ENCODE results near the gene SMARCD3. TPM values are rescaled to one million over a fixed set of nuclear protein-coding genes. Genes with fewer than 3 reads are reported as not detected.
A peak's percentile ranks its signal among the peaks of the same experiment; 100 is the strongest.

The SMARCD3 gene
- total RNA-seq, 1 donor, result 8.3 TPM

- no peak for DNase-seq (ENCODE audit: low read depth in 2 of 3, low spot score in 2 of 3)
These were observed 33.1 kb downstream of the SMARCD3 start for GRCh38 chr7:151215396-151215795.

DNA sequence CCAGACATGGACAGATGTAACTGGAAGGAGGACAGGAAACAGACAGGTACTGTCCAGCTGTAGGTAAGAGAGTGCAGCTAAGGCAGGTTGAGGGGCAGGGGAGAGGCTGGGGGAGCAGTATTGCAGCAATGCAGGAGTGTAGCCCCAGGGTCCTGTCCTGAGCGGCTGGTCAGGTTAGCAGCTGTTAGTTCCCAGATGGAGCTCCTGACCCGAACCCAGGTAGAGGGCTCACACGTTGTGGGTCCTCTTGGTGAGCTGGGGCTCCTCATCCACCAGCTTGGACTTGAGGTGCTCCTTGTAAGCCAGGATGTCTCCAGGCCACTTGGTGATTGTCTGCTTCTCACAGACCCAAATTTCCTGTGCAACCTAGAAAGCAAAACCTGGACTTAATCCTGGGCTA lies 34.7 kb downstream of the SMARCD3 start:
- no peak for DNase-seq (ENCODE audit: low read depth in 2 of 3, low spot score in 2 of 3)

GRCh38 chr7:151212626-151213025 lies 35.9 kb downstream of the SMARCD3 start:
- no peak for DNase-seq (ENCODE audit: low read depth in 2 of 3, low spot score in 2 of 3)

- DNase-seq (ENCODE audit: low read depth in 2 of 3, low spot score in 2 of 3), result no peak
These were observed 37.2 kb downstream of the SMARCD3 start for GRCh38 chr7:151211155-151211772.

DNA sequence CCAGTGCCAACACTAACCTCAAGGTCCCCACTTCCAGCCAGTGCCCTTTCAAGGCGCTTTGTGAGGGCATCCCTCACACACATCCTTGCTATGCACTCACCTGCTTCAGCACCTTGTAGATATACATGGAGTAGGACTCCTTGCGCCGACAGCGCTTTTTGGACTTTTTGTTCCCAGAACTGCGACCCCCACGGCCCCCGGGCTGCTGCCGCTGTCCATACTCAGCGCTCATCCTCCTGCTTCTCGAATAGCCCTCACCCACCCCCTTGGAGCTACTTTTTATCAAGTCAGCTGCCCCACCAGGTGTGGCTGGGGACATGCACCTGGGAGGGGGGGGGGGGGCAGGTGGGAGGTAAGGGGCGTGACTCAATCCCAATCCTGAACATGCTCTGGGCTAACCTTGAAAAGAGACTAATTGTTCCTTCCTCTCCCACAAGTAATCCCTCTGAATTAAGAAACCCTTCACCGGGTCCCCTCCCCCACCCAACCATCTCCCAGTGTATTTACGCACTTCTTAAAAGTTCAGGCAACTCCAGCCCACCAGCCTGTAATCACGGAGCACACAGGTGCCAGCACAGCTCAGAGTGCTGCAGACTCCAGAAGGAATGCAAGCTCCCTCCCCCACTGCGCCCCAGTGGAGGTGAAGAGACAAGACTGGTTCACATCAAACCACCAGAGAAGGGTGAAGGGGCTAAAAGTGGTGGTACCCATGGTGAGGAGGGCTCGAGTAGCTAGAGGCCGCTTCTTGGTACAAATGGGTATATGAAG lies 38.2 kb downstream of the SMARCD3 start, which contains the start of gene H2BK1:
TSS of gene H2BK1 (minus strand) at position 402 of the 768 bp plus-strand sequence. CDS start at position 232, 170 bp downstream.
- DNase-seq (ENCODE audit: low read depth in 2 of 3, low spot score in 2 of 3), result no peak

DNA sequence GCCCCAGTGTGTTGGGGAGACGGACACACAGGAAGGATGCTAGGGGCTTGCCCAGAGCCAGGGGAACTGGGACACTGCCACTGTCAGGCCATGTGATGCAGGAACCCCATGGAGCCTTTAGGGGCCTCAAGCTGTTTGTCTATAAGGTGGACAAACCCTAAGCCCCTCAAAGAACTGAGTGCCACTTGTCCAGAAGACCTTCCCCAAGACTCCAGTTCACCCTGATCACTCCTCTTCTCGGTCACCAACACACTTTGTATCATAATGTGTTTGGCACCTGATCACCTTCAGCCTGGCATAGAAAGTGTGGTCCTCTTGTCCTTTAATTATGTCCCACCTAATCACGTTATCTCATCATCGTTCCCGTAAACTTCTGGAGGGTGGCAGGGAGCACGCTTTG lies 38.9 kb downstream of the SMARCD3 start:
- no peak for DNase-seq (ENCODE audit: low read depth in 2 of 3, low spot score in 2 of 3)

- no peak for DNase-seq (ENCODE audit: low read depth in 2 of 3, low spot score in 2 of 3)
These were observed 40.1 kb downstream of the SMARCD3 start for GRCh38 chr7:151208253-151208862.

- DNase-seq (ENCODE audit: low read depth in 2 of 3, low spot score in 2 of 3), result no peak
These were observed 40.7 kb downstream of the SMARCD3 start for GRCh38 chr7:151207804-151208203.

- no peak for DNase-seq (ENCODE audit: low read depth in 2 of 3, low spot score in 2 of 3)
These were observed 41.2 kb downstream of the SMARCD3 start for GRCh38 chr7:151207315-151207714.

DNA sequence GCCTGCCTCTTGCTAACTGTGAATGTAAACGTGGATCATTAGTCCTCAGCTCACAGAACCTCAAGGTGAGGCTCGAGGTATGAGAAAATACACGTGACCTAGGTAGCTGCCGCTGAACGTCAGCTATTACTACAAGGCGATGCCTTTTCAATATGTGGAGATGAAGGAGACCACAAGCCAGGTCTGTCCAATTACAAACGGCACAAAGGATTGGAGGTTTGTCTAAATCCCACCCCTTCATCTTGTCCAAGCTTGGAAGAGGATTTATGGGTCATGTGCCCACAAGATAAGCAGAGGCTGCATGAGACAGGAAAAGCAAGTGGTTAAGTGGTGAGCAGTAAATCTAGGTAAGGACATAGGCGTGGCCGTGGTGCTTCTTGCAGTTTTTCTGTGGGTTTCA lies 41.6 kb downstream of the SMARCD3 start:
- peak; percentile 22 to 95 (median 85) for DNase-seq (ENCODE audit: low read depth in 2 of 3, low spot score in 2 of 3)

GRCh38 chr7:151205730-151206129 lies 42.8 kb downstream of the SMARCD3 start:
- peak in 1 of 3 donors; percentile 42 for DNase-seq (ENCODE audit: low read depth in 2 of 3, low spot score in 2 of 3)

DNA sequence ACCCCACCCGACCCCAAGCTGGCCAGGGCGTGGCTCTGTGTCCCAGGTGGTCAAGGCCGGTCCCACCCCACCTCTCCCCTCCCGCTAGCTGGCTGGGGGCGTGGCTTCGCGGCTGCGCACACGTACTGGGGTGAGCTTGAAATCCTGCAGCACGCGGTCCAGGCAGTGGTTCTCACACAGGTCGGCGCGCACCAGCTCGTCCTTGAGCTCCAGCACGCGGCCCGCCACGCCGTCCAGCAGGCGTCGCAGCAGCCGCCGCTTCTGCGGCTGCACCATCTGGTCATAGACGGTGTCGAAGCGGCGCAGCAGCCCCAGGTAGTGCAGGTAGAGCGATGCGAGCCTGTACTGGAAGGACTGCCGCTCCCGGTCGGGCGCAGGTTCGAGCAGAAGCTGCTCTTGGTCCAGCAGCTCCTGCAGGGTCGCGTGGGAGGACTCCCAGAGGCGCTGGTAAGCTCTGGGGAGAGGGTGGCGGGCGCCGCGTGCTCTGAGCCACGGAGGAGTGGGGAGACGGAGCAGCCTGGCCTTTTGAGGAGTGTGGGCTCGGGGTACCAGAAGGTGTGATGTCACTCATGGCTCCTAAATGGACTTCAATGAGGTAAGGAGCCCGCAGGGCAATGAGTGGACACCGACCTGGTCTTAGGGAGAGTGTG lies 44.0 kb downstream of the SMARCD3 start:
- DNase-seq (ENCODE audit: low read depth in 2 of 3, low spot score in 2 of 3), result no peak

DNA sequence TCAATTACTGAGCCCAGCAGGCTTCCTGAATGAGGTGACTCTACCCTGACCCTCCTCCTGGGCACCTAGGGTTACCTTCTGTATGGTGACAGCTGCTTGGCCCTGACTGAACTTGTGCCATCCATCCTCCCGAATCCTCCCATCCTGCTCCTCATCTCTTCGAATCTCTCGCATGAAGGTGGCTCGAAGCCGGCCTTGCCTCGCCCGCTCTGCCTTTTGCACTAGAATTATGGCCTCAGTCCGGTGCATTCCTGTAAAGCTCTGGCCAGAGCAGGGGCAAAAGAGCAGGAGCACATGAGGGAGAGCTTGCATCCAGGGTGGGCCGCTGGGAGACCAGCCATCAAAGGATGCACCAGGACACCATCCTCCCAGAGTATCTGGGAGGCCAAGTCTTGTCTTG lies 45.7 kb downstream of the SMARCD3 start:
- no peak for DNase-seq (ENCODE audit: low read depth in 2 of 3, low spot score in 2 of 3)

- no peak for DNase-seq (ENCODE audit: low read depth in 2 of 3, low spot score in 2 of 3)
These were observed 46.7 kb downstream of the SMARCD3 start for GRCh38 chr7:151201751-151202150.

DNA sequence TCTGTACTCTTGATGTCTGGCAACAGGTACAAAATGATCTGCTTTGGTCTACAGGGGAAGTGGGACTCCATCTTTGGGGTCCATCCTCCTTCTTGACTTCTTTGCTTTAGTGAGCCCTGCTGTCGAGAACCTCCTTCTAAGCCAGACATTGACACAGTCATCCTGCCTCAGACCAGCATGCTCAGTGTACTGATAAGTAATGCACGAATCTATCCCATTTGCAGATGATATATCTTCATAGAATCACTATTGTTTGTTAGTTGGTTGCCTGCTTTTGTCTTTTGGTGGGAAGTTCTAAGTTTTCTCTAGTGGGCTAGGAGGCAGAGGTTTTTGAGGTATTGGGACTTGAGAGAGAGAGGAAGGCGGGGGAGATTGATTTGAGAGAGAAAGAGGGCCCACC lies 47.1 kb downstream of the SMARCD3 start:
- DNase-seq (ENCODE audit: low read depth in 2 of 3, low spot score in 2 of 3), result no peak

GRCh38 chr7:151198945-151199848 lies 49.3 kb downstream of the SMARCD3 start:
- DNase-seq (ENCODE audit: low read depth in 2 of 3, low spot score in 2 of 3), result no peak

GRCh38 chr7:151197932-151198331 lies 50.6 kb downstream of the SMARCD3 start:
- DNase-seq (ENCODE audit: low read depth in 2 of 3, low spot score in 2 of 3), result no peak

DNA sequence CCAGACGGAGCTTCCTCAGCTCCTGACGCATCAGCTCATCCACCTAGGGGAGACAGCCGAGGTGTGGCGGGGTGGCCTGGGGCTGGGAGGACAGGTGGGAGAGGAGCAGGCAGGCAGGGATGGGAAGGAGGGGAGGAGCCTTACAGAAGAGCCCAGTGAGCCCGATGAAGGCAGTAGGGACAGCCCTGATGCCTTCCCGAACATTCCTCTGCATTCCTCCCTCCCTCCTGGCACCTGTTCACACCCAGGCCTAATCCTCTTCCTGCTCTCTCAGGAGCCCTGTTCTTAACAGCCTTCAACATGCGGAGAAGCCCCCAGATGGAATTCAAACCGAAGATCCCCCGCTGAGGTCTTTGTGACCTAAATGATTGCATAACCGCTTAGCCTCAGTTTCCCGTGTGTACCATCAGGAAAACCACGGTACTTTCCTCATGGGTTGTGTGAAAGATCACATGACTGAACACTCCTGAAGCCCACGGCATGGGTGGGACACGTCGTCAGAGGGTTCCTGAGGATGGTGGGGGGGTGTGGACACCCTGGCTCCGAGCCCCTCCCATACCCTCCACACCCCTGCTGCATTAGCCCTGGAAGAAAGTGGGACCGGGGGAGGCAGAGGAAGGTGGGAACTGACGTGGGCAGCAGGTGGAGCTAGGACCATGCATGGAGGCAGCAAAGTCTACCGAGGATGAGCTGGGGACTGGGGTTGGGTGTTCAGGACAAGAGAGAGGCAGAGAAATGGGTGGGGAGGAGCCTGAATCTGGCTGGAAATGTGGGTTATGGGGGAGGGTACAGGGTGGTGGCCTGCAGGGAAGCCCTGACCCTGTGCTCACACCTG lies 52.7 kb downstream of the SMARCD3 start:
- DNase-seq (ENCODE audit: low read depth in 2 of 3, low spot score in 2 of 3), result no peak

DNA sequence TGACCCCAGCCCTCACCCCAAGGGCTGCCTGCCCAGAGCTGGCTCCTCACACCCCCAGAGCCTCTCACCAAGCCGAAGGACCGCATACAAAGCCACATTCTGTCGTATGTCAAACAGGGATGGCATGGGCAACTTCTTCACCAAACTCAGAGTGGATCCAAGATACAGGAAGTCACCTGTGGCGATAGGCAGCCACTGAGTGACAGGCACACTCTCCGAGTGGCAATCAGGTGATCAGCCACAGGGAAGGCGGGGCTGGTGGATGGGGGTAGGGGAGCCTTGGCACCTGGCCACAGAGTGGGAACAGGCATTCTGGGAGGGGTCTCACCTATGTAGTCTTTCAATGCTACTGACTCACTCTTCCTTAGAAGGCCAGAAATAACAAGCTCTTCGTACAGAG lies 54.3 kb downstream of the SMARCD3 start:
- no peak for DNase-seq (ENCODE audit: low read depth in 2 of 3, low spot score in 2 of 3)

Measured in hematopoietic multipotent progenitor cell (in vitro differentiated cells).